Measurements from ENCODE around the gene DNAJC3.
"Not testable (repeated sequence)": the region's sequence is repeated elsewhere in the genome, so short reads cannot be mapped to it uniquely, and the experiment has no call there.

The DNAJC3 gene

DNA sequence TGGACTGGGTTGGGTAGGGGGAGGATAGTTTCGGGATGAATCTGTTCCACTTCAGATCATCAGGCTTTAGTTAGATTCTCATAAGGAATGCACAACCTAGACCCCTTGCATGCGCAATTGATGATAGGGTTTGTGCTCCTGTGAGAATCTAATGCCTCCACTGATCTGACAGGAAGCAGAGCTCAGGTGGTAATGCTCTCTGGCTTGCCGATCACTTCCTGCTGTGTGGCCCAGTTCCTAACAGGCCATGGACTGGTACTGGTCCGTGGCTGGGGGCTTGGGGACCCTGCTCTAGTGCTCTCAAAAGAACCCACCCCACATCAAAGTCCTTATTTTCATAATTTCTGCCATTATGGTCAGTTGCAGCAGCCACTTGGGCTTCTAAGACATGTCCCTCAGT is 30.1 kb downstream of the DNAJC3 start:
- H3K27ac ChIP-seq: no peak overlapping the region
- TF ChIP-seq, protein P1, sequence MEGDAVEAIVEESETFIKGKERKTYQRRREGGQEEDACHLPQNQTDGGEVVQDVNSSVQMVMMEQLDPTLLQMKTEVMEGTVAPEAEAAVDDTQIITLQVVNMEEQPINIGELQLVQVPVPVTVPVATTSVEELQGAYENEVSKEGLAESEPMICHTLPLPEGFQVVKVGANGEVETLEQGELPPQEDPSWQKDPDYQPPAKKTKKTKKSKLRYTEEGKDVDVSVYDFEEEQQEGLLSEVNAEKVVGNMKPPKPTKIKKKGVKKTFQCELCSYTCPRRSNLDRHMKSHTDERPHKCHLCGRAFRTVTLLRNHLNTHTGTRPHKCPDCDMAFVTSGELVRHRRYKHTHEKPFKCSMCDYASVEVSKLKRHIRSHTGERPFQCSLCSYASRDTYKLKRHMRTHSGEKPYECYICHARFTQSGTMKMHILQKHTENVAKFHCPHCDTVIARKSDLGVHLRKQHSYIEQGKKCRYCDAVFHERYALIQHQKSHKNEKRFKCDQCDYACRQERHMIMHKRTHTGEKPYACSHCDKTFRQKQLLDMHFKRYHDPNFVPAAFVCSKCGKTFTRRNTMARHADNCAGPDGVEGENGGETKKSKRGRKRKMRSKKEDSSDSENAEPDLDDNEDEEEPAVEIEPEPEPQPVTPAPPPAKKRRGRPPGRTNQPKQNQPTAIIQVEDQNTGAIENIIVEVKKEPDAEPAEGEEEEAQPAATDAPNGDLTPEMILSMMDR (IDR thresholded peaks at IDR 0.05): no peak
- no peak for TF ChIP-seq ZFX (IDR thresholded peaks at IDR 0.05; ENCODE audit: borderline replicate concordance)

DNA sequence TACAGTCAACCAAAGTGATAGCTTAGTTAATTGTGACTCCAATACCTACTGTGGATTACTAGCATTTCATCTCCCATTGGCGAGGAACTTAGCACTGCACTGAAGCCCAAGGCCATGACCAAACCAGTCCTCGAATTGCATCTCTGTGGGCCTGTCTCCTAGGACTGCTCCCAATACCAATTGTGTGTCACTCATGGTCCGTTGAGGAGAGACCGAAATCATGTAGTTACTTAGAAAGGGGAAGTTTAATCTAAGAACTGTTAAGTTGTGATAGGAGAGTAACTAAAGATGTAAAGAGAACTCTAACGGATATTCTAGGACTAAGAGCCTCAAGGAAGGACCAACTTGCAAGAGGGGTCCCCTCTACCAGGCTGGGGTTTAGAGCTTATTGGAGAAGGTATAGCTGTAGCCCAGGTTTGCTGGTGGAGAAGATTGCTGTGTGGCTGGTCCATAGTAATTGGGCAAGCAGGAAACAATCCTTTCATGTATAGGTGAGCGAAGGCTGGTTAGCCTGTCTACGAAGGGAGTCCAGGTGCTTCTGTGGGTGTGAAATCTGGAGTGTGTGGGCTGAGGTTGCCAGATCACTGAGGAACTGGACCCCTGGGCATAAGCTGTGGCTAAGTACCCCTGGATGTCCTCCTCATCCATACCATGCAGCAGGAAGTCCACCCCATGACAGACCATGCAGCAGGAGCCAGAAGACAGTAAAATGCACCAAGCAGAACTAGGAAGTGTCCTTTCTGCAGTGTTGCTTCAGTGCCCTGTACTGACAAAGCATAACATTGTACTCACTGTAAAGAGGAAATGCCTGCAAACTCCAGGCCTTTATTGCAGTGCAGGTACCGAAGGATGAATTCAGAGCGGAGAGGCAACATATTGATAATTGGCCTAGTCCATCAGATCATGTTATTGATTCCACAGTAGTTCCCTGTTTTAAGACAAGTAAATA is 30.8 kb downstream of the DNAJC3 start:
- TF ChIP-seq, protein P1 (IDR thresholded peaks at IDR 0.05): no peak
- TF ChIP-seq ZFX (IDR thresholded peaks at IDR 0.05; ENCODE audit: borderline replicate concordance): no peak
- H3K27ac ChIP-seq: no peak overlapping the region

DNA sequence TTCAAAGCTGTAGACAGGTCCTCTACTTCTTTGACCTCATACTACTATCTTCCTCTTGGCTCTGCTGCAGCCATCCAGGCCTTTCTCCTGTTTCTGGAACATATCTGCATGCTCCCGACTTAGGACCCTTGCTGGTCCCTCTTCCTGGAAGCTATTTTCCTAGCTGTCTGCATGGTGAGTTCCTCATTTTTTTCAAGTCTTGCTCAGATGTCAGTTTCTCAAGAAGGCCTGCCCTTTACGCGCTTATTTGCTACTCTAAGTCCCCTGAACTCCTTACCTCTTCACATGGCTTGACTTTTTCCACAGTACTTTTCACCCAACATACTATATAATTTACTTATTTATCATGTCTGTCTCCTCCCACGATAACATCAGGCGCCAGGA is 31.4 kb downstream of the DNAJC3 start:
- H3K27ac ChIP-seq: no peak overlapping the region
- TF ChIP-seq ZFX (IDR thresholded peaks at IDR 0.05; ENCODE audit: borderline replicate concordance): no peak
- TF ChIP-seq, protein P1 (IDR thresholded peaks at IDR 0.05): no peak

DNA sequence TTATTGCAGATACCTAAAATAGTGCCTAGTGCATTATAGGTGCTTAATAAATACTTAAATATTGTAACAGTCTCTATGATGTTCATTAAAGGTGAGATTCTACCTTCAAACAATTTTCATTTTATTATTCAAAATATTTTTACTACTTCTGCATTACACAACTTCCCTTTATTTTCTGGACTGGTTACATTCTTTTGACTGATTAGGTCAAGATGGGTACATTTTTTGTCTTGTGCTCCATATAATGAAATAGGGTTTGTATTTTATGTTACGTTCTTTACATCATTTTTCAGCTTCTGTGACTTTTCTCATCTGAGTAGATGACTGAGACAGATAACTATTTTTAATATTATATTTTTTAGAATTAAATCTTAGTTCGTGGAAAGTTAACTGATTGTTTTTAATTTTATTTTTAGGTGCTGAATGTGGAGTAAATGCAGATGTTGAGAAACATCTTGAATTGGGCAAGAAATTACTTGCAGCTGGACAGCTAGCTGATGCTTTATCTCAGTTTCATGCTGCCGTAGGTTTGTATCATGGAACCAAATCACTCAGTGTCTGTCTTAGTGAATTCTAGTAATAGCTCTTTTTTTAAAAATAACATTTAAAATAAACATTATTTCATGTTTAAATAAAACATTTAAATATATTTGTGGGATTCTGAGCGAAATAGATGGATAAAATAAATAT is 32.0 kb downstream of the DNAJC3 start:
- no peak overlapping the region for H3K27ac ChIP-seq
- no peak for TF ChIP-seq ZFX (IDR thresholded peaks at IDR 0.05; ENCODE audit: borderline replicate concordance)
- TF ChIP-seq, protein P1 (IDR thresholded peaks at IDR 0.05): no peak

DNA sequence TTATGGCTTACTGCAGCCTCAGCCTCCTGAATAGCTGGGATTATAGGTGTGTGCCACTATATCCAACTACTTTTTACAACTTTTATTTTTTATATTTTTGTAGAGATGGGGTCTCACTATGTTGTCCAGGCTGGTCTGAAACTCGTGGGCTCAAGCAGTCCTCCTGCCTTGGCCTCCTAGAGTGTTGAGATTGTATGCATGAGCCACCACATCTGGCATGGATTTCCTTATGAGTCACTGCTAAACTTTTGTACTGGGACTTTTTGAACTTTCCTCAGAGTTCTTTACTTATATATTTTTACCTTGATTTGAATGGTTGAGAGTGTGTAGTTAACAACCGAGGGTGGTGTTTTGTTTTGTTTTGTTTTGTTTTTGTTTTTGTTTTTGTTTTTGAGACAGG is 33.4 kb downstream of the DNAJC3 start:
- no peak overlapping the region for H3K27ac ChIP-seq
- TF ChIP-seq, protein P1 (IDR thresholded peaks at IDR 0.05): no peak
- no peak for TF ChIP-seq ZFX (IDR thresholded peaks at IDR 0.05; ENCODE audit: borderline replicate concordance)

DNA sequence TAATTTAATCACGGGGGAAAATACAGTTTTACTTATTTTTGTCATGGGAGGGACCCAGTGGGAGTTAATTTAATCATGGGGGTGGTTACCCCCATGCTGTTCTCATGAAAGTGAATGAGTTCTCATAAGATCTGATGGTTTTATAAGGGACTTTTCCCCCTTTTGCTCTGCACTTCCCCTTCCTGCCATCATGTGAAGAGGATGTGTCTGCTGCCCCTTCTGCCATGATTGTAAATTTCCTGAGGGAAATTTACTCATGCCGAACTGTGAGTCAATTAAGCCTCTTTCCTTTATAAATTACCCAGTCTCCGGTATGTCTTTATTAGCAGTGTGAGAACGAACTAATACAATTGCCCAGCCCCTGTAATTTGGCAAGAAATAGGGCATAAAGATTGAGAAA is 35.9 kb downstream of the DNAJC3 start:
- H3K27ac ChIP-seq: not testable (repeated sequence)

DNA sequence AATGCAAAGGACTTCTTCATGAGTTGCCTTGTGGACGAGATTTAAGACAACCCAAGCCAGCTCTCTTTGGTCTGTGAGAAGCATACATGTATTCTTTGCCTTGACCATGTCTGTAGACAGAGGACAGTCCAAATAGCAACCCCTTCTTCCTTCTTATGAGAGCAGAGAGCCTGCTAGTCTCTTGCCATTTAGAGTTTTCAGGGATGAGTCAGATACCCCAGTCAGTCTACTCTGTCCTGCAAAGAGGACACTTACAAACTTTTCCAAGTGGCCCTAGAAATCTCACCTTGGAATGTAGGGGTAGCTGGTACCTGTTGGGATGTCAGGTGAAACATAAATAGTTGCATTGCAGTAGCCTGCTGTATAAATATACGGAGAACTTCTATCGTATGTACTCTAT is 36.7 kb downstream of the DNAJC3 start:
- H3K27ac ChIP-seq: no peak overlapping the region
- TF ChIP-seq ZFX (IDR thresholded peaks at IDR 0.05; ENCODE audit: borderline replicate concordance): no peak
- TF ChIP-seq, protein P1 (IDR thresholded peaks at IDR 0.05): no peak
